Stimulated activated naive CD8-positive, alpha-beta T cell treated with anti-CD3 and anti-CD28 coated beads, Interleukin-15, Interleukin-2, amounts not matched to agents 100 U/mL and 50 U/mL, for 24 hours (primary cell): ENCODE measurements around the gene HOXB1.
A peak's percentile ranks its signal among the peaks of the same experiment; 100 is the strongest.
"Not testable (repeated sequence)": the region's sequence is repeated elsewhere in the genome, so short reads cannot be mapped to it uniquely, and the experiment has no call there.

Experiments
- ATAC-seq: fragments of 150-1000 bp; cut with Tn5 transposase; one replicate; pipeline ENCODE4 v1.10.0; 2021
- DNase-seq: peaks from one replicate; pipeline ENCODE4 v3.0.0; 2021

The HOXB1 gene

GRCh38 chr17:48519427-48519826 lies 11.4 kb downstream of the HOXB1 start:
- DNase-seq (no peak), ATAC-seq (no peak)

GRCh38 chr17:48517478-48517877 lies 13.3 kb downstream of the HOXB1 start:
- ATAC-seq (no peak), DNase-seq (no peak)

- no peak for DNase-seq
- no peak for ATAC-seq
Observed at GRCh38 chr17:48515925-48516900, 14.6 kb downstream of the HOXB1 start.

GRCh38 chr17:48514477-48514876 lies 16.3 kb downstream of the HOXB1 start:
- no peak for ATAC-seq
- DNase-seq, result no peak

GRCh38 chr17:48513666-48514455 lies 16.9 kb downstream of the HOXB1 start:
- no peak for DNase-seq
- no peak for ATAC-seq

- peak; percentile 21 for DNase-seq
- ATAC-seq, result peak; percentile 78
Observed at GRCh38 chr17:48513097-48513496, 17.7 kb downstream of the HOXB1 start.

- ATAC-seq (peak; percentile 56), DNase-seq (no peak)
Observed at GRCh38 chr17:48510761-48511604, 19.8 kb downstream of the HOXB1 start.

- DNase-seq, result no peak
Observed at GRCh38 chr17:48510381-48510760, 20.4 kb downstream of the HOXB1 start.

GRCh38 chr17:48509708-48510107 lies 21.1 kb downstream of the HOXB1 start:
- not testable (repeated sequence) for DNase-seq, ATAC-seq

More at GRCh38 chr17:48510381-48510760, 20.4 kb downstream of the HOXB1 start:
- ATAC-seq, result no peak

- ATAC-seq (no peak), DNase-seq (no peak)
Observed at GRCh38 chr17:48506246-48506645, 24.6 kb downstream of the HOXB1 start.

- peak; percentile 34 for DNase-seq
- ATAC-seq, result peak; percentile 96
Observed at GRCh38 chr17:48505788-48506187, 25.0 kb downstream of the HOXB1 start.

- DNase-seq (no peak), ATAC-seq (no peak)
Observed at GRCh38 chr17:48504953-48505352, 25.9 kb downstream of the HOXB1 start.

- no peak for DNase-seq
- ATAC-seq, result no peak
Observed at GRCh38 chr17:48503747-48504146, 27.1 kb downstream of the HOXB1 start.

- DNase-seq (no peak), ATAC-seq (no peak)
Observed at GRCh38 chr17:48502901-48503300, 27.9 kb downstream of the HOXB1 start.

GRCh38 chr17:48502312-48502711 lies 28.5 kb downstream of the HOXB1 start:
- no peak for DNase-seq

GRCh38 chr17:48500435-48501426 lies 30.1 kb downstream of the HOXB1 start:
- ATAC-seq, result no peak
- no peak for DNase-seq

More at GRCh38 chr17:48502312-48502711, 28.5 kb downstream of the HOXB1 start:
- ATAC-seq, result no peak

GRCh38 chr17:48499735-48500434 lies 30.9 kb downstream of the HOXB1 start:
- ATAC-seq (no peak), DNase-seq (no peak)

- DNase-seq (no peak), ATAC-seq (no peak)
Observed at GRCh38 chr17:48499248-48499647, 31.6 kb downstream of the HOXB1 start.

- DNase-seq (no peak), ATAC-seq (no peak)
Observed at GRCh38 chr17:48498164-48498850, 32.5 kb downstream of the HOXB1 start.
